NT2/D1 (cell line): ENCODE results near the gene SLC9A1.

Experiments used
- SUZ12 ChIP-seq: IDR thresholded peaks from 2 replicates; pipeline ENCODE4 v1.6.1; 2011; ENCODE audit not compliant: insufficient read length, insufficient read depth; ENCODE audit errors: extremely low read depth
- ZNF274 ChIP-seq: IDR thresholded peaks from 2 replicates; pipeline ENCODE4 v1.6.1; 2011; ENCODE audit warnings: mild to moderate bottlenecking, low read depth, low read length

DNA sequence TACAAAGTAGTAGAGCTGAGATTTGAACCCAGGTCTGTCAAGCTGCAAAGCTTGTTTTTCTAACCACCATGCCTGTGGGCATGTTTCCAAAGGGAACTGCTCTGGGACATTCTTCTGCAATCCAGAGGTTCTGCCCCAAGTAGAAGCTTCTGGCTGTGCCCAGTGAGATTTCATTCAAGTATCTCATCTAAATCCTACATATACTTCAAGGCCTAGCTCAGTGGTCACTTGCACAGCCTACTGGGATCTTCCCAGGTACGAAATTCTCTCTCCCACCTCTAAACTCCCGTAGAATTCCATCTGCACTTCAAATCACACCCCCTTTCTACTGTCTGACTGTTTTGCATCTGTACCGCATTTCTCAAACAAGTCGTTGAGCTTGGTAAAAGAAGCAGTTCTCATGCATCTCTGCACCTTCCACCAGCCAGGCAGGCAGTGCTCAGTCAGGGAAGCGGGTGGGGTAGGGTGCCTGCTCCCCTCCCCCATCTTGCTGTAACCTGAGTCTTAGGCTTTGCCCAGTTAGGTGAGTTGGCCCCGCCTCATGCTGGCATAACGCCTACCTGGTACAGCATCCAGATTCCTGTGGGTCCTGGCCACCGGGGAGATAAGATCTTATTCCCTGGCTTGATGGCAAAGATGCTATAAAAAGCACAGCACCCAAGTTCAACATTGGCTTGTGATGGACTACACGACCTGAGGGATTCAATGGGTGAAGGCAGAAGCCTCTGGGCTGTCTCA, 13.5 kb downstream of the SLC9A1 start:
- no peak for TF ChIP-seq ZNF274
- TF ChIP-seq SUZ12 = no peak
